NCI-H526 treated with DMSO at 0.1 percent for 48 hours (cell line): ENCODE data around the gene SUGCT.
A peak's percentile ranks its signal among the peaks of the same experiment; 100 is the strongest.

ENCODE experiments used
- DNase-seq: peaks from one replicate; lab custom pipeline; 2025; lab: John Stamatoyannopoulos, UW

Gene SUGCT

GRCh38 chr7:40726559-40726958 is 591.8 kb downstream of the SUGCT start:
- DNase-seq, result peak; percentile 2

- no peak for DNase-seq
Observed at GRCh38 chr7:40733114-40733513, 598.3 kb downstream of the SUGCT start.

GRCh38 chr7:40733578-40733977 is 598.8 kb downstream of the SUGCT start:
- DNase-seq, result no peak

- DNase-seq, result no peak
Observed at GRCh38 chr7:40739257-40739656, 604.5 kb downstream of the SUGCT start.

- no peak for DNase-seq
Observed at GRCh38 chr7:40742270-40742669, 607.5 kb downstream of the SUGCT start.

GRCh38 chr7:40746841-40747556 is 612.2 kb downstream of the SUGCT start:
- no peak for DNase-seq

GRCh38 chr7:40747856-40748255 is 613.1 kb downstream of the SUGCT start:
- DNase-seq, result no peak

- no peak for DNase-seq
Observed at GRCh38 chr7:40749877-40750276, 615.1 kb downstream of the SUGCT start.

- DNase-seq, result no peak
Observed at GRCh38 chr7:40753455-40753854, 618.6 kb downstream of the SUGCT start.

- DNase-seq, result no peak
Observed at GRCh38 chr7:40755438-40755837, 620.6 kb downstream of the SUGCT start.

- no peak for DNase-seq
Observed at GRCh38 chr7:40757109-40757508, 622.3 kb downstream of the SUGCT start.

- no peak for DNase-seq
Observed at GRCh38 chr7:40758590-40758989, 623.8 kb downstream of the SUGCT start.

- no peak for DNase-seq
Observed at GRCh38 chr7:40760293-40760964, 625.6 kb downstream of the SUGCT start.

GRCh38 chr7:40760987-40761386 is 626.2 kb downstream of the SUGCT start:
- no peak for DNase-seq

GRCh38 chr7:40761762-40762560 is 627.2 kb downstream of the SUGCT start:
- no peak for DNase-seq

- DNase-seq, result no peak
Observed at GRCh38 chr7:40763319-40764287, 628.8 kb downstream of the SUGCT start.

- DNase-seq, result no peak
Observed at GRCh38 chr7:40765639-40766038, 630.8 kb downstream of the SUGCT start.

- DNase-seq, result no peak
Observed at GRCh38 chr7:40772096-40772495, 637.3 kb downstream of the SUGCT start.

- no peak for DNase-seq
Observed at GRCh38 chr7:40773656-40774055, 638.9 kb downstream of the SUGCT start.

- DNase-seq, result no peak
Observed at GRCh38 chr7:40775877-40776276, 641.1 kb downstream of the SUGCT start.

- no peak for DNase-seq
Observed at GRCh38 chr7:40777730-40778312, 643.0 kb downstream of the SUGCT start.
